ENCODE results near the gene PCBP2. TPM values are rescaled to one million over a fixed set of nuclear protein-coding genes. Genes with fewer than 3 reads are reported as not detected.

The PCBP2 gene
- total and polyA plus RNA-seq, 11 donors: 290 to 642 (median 478) TPM

DNA sequence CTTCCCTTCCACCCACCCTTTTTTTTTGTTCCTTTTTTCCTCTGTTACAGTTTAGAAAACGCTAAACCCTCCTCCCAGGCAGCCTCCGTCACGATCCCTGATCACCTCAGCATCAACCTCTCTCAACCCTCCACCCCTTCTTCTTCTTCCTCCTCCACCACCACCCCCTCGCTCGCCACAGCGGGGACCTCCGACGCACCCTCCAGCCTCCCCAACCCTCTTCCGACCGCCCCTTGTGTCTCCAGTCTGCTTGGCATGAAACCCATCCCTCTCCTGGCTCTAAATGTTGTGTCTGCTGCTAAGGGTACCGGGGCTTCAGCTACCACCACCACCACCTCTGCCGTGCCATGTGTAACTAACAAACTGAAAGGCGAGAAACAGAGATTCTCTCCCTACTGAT is 22.9 kb downstream of the PCBP2 start:
- Histone ChIP-seq H3K9me3 (no peaks in the 10 kb centered on the region), H3K27ac (peak overlapping the region in 5 of 12 donors; percentile 6 to 25 (median 13)), H3K4me3 (no peak overlapping the region), H3K36me3 (peaks cover 0 to 100% (median 100%) of the 10 kb centered on the region in 9 donors), H3K27me3 (no peaks in the 10 kb centered on the region), H3K4me1 (peaks cover 3 to 82% (median 58%) of the 10 kb centered on the region in 12 donors)
- ATAC-seq (no peak), DNase-seq (no peak)
- intact Hi-C loops (cut with DNase I): loop anchor here in 1 of 10 donors (2.0 kb wide), 1 partner anchor 16 kb away; no protein-coding TSS in a partner anchor
- TF ChIP-seq, protein P1, sequence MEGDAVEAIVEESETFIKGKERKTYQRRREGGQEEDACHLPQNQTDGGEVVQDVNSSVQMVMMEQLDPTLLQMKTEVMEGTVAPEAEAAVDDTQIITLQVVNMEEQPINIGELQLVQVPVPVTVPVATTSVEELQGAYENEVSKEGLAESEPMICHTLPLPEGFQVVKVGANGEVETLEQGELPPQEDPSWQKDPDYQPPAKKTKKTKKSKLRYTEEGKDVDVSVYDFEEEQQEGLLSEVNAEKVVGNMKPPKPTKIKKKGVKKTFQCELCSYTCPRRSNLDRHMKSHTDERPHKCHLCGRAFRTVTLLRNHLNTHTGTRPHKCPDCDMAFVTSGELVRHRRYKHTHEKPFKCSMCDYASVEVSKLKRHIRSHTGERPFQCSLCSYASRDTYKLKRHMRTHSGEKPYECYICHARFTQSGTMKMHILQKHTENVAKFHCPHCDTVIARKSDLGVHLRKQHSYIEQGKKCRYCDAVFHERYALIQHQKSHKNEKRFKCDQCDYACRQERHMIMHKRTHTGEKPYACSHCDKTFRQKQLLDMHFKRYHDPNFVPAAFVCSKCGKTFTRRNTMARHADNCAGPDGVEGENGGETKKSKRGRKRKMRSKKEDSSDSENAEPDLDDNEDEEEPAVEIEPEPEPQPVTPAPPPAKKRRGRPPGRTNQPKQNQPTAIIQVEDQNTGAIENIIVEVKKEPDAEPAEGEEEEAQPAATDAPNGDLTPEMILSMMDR (IDR thresholded peaks at IDR 0.05): no peak
- no peak for TF ChIP-seq POLR2A (IDR thresholded peaks at IDR 0.05)
- 51 to 62% (median 58%) methylated on average over 13 of the region's 13 CpGs for WGBS, 4 donors

DNA sequence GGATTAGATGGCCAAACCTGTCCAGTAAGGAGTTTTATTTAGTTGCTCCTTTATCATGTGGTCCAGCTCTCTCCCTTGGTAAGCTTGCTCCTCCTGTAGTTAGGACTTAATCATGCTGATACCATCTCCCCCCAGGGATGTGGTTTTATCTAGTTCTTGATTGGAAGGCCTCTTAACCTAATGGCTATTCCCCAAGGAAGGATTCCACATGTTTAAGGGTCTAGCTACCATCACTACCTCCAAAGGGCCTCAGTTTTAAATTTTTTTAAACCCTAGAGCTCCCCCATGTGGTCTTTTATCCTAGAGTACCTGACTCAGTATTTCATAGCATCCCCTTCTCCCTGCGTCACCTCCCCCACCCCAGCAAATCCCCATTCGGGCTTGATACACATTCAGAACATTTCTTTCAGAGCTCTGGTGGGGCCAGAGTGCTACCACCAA is 24.9 kb downstream of the PCBP2 start:
- DNase-seq (no peak), ATAC-seq (peak in 1 of 4 donors; percentile 43)
- peak overlapping the region in 1 of 12 donors; percentile 12 for H3K27ac ChIP-seq
- H3K9me3 ChIP-seq: no peaks in the 10 kb centered on the region
- H3K4me3 ChIP-seq: no peak overlapping the region
- intact Hi-C loops (cut with DNase I): no loop called here
- 50 to 62% (median 61%) methylated on average over 2 of the region's 2 CpGs for WGBS, 4 donors
- no peak for TF ChIP-seq POLR2A (IDR thresholded peaks at IDR 0.05)
- TF ChIP-seq, protein P1 (IDR thresholded peaks at IDR 0.05): peak in 9 of 12 donors; percentile 8 to 47 (median 21)
- H3K36me3 ChIP-seq: peaks cover 0 to 100% (median 100%) of the 10 kb centered on the region in 9 donors
- peaks cover 0 to 81% (median 51%) of the 10 kb centered on the region in 12 donors for H3K4me1 ChIP-seq
- H3K27me3 ChIP-seq: no peaks in the 10 kb centered on the region

GRCh38 chr12:53478865-53479264 is 27.0 kb downstream of the PCBP2 start:
- TF ChIP-seq, protein P1 (IDR thresholded peaks at IDR 0.05): no peak
- TF ChIP-seq POLR2A (IDR thresholded peaks at IDR 0.05): no peak
- 44 to 60% (median 50%) methylated on average over 1 of the region's 1 CpG for WGBS, 4 donors
- H3K4me1 ChIP-seq: peaks cover 0 to 74% (median 37%) of the 10 kb centered on the region in 12 donors
- H3K9me3 ChIP-seq: no peaks in the 10 kb centered on the region
- no peak overlapping the region for H3K4me3 ChIP-seq
- DNase-seq: no peak
- ATAC-seq: no peak
- H3K27me3 ChIP-seq: no peaks in the 10 kb centered on the region
- peak overlapping the region in 2 of 12 donors; percentile 27 to 47 for H3K27ac ChIP-seq
- intact Hi-C loops (cut with DNase I): no loop called here
- H3K36me3 ChIP-seq: peaks cover 0 to 100% (median 99%) of the 10 kb centered on the region in 9 donors

DNA sequence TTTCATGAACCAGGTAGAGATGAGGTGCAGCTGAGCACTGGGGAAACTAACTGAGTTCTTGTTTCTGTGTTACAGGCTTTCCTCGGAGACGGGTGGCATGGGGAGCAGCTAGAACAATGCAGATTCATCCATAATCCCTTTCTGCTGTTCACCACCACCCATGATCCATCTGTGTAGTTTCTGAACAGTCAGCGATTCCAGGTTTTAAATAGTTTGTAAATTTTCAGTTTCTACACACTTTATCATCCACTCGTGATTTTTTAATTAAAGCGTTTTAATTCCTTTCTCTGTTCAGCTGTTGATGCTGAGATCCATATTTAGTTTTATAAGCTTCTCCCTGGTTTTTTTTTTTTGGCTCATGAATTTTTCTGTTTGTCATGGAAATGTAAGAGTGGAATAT is 27.4 kb downstream of the PCBP2 start:
- no peak for ATAC-seq
- Histone ChIP-seq H3K27me3 (no peaks in the 10 kb centered on the region), H3K36me3 (peaks cover 0 to 100% (median 99%) of the 10 kb centered on the region in 9 donors), H3K9me3 (no peaks in the 10 kb centered on the region), H3K27ac (peak overlapping the region in 1 of 12 donors; percentile 27), H3K4me3 (no peak overlapping the region), H3K4me1 (peaks cover 0 to 69% (median 32%) of the 10 kb centered on the region in 12 donors)
- intact Hi-C loops (cut with DNase I): no loop called here
- DNase-seq: no peak
- no peak for TF ChIP-seq POLR2A (IDR thresholded peaks at IDR 0.05)
- TF ChIP-seq, protein P1 (IDR thresholded peaks at IDR 0.05): no peak
- 71 to 81% (median 76%) methylated on average over 5 of the region's 5 CpGs for WGBS, 4 donors
